GM04503 (cell line): ENCODE results near the gene SLC30A9.

Experiments
- DNase-seq: peaks from one replicate; pipeline ENCODE4 v3.0.0-alpha.2; 2012; ENCODE audit warnings: low read depth

Gene SLC30A9

GRCh38 chr4:41990365-41991111 lies at the start of gene SLC30A9:
Gene SLC30A9, plus strand, starts transcription at chr4:41990530. Its CDS starts 122 bp downstream, at chr4:41990652.
- peak; percentile 74 for DNase-seq

- no peak for DNase-seq
Observed at GRCh38 chr4:41940834-41941233, 49.5 kb upstream of the SLC30A9 start.

- DNase-seq: no peak
Observed at GRCh38 chr4:41943506-41943905, 46.8 kb upstream of the SLC30A9 start.

GRCh38 chr4:41944089-41944488 lies 46.2 kb upstream of the SLC30A9 start:
- DNase-seq: no peak

GRCh38 chr4:41949531-41949930 lies 40.8 kb upstream of the SLC30A9 start:
- DNase-seq: no peak

- DNase-seq: no peak
Observed at GRCh38 chr4:41957634-41958033, 32.7 kb upstream of the SLC30A9 start.

GRCh38 chr4:41963105-41963504 lies 27.2 kb upstream of the SLC30A9 start:
- no peak for DNase-seq

- DNase-seq: no peak
Observed at GRCh38 chr4:41964401-41964800, 25.9 kb upstream of the SLC30A9 start.

GRCh38 chr4:41967392-41967791 lies 22.9 kb upstream of the SLC30A9 start:
- DNase-seq: no peak

- no peak for DNase-seq
Observed at GRCh38 chr4:41969671-41970070, 20.7 kb upstream of the SLC30A9 start.

GRCh38 chr4:41975341-41975740 lies 15.0 kb upstream of the SLC30A9 start:
- no peak for DNase-seq

- no peak for DNase-seq
Observed at GRCh38 chr4:41976775-41977516, 13.4 kb upstream of the SLC30A9 start.

GRCh38 chr4:41977709-41978108 lies 12.6 kb upstream of the SLC30A9 start:
- no peak for DNase-seq

GRCh38 chr4:41981456-41981855 lies 8.9 kb upstream of the SLC30A9 start, which contains the start of gene DCAF4L1:
Gene DCAF4L1, plus strand, starts transcription at chr4:41981756. Its CDS starts 37 bp downstream, at chr4:41981793.
- no peak for DNase-seq

GRCh38 chr4:41982716-41983115 lies 7.6 kb upstream of the SLC30A9 start:
- DNase-seq: no peak

GRCh38 chr4:41985151-41985550 lies 5.2 kb upstream of the SLC30A9 start:
- DNase-seq: no peak

- no peak for DNase-seq
Observed at GRCh38 chr4:41989994-41990364, 351 bp upstream of the SLC30A9 start.

- no peak for DNase-seq
Observed at GRCh38 chr4:41991916-41992767, 1.8 kb downstream of the SLC30A9 start.

- no peak for DNase-seq
Observed at GRCh38 chr4:41992967-41993857, 2.9 kb downstream of the SLC30A9 start.

GRCh38 chr4:41994461-41994985 lies 4.2 kb downstream of the SLC30A9 start:
- no peak for DNase-seq

GRCh38 chr4:41998019-41998418 lies 7.7 kb downstream of the SLC30A9 start:
- DNase-seq: no peak
